PFSK-1 (cell line): ENCODE results near the gene PUDP.

Experiments
- FOXP2 ChIP-seq: optimal IDR thresholded peaks from 2 replicates; pipeline ENCODE3; 2011; ENCODE audit warnings: borderline replicate concordance, control low read depth, inconsistent platforms; ENCODE audit not compliant: insufficient read depth; ENCODE audit errors: extremely low read length, extremely low read depth
- POLR2AphosphoS5 ChIP-seq: IDR thresholded peaks from 2 replicates; pipeline ENCODE4 v1.6.1; 2012; ENCODE audit warnings: low read depth, mild to moderate bottlenecking, control low read depth, low read length, moderate library complexity
- TAF1 ChIP-seq: IDR thresholded peaks from 2 replicates; pipeline ENCODE4 v1.6.1; 2012; ENCODE audit warnings: low read length, control low read depth, borderline replicate concordance; ENCODE audit not compliant: insufficient read depth

DNA sequence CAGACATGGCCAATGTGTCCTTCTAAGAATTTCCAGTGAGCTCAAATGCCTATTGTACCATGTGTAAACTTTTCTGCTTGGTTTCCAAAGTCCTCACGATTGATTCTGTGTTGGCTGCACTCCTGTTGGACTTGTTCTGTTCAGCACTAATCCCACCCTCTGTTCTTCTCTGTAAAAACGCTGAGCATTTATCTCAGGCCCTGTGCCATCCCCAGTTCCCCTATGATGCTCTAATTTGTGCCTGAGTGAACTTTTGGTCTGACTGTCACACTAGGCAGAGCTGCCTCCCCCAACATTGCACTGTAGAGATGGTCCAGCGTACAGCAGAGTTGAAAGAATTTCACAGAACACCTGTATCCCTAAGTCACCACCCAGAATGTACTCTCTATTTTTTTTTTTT, 76.6 kb downstream of the PUDP start:
- TF ChIP-seq POLR2AphosphoS5 (no peak), TAF1 (no peak), FOXP2 (no peak)
